Measurements from ENCODE around the gene DAGLB.
"Not testable (repeated sequence)": the region's sequence is repeated elsewhere in the genome, so short reads cannot be mapped to it uniquely, and the experiment has no call there.

The DAGLB gene

GRCh38 chr7:6392712-6393666 lies 54.8 kb downstream of the DAGLB start:
- TF ChIP-seq GATA1 (IDR thresholded peaks at IDR 0.05; ENCODE audit: low read depth, low read length) (no peak), POLR2A (IDR thresholded peaks at IDR 0.05; ENCODE audit: low read length) (no peak)
- DNase-seq = peak; percentile 97 to 99

DNA sequence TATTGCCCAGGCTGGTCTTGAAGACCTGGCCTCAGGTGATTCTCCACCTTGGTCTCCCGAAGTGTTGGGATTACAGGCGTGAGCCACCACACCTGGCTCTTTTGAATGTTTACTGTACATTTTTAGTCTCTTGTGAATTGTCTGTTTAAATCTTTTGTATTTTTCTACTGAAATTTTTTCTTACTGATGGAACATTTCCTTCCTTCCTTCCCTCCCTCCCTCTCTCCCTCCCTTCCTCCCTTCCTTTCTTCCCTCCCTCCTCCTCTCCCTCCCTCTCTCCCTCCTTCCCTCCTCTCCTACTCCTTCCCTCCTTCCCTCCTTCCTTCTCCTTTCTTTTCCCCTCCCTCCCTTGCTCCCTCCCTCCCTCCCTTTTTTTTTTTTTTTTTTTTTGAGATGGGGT lies 58.0 kb downstream of the DAGLB start:
- TF ChIP-seq GATA1 (IDR thresholded peaks at IDR 0.05; ENCODE audit: low read depth, low read length) = no peak
- DNase-seq = no peak

DNA sequence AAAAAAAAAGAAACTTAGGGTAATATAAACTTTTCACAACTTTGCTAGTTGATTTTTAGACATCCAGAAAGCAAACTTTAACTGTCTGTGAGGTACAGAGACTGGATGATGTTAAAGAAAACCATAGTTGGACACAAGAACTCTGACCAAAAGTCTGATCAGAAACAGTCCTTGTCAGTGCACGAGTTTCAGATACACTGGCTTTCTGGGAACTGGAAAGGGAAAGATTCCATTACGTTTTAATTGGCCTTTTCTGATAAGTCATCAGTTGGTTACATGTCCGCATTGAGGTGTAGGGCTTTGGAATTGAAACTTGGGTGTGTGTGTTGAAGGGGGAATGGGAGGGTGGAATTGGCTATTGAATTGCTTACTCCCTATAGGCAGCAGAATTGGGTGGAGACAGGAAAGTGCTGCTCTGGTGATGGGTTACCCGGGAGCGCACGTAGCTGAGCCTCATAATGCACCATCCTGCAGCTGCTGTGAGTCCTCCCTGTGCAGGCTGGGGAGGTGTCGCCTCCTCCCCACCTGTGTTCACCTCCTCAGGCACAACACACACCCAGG lies 59.9 kb downstream of the DAGLB start:
- DNase-seq = no peak
- no peak for TF ChIP-seq GATA1 (IDR thresholded peaks at IDR 0.05; ENCODE audit: low read depth, low read length)
- no peak for TF ChIP-seq POLR2A (IDR thresholded peaks at IDR 0.05; ENCODE audit: low read length)

DNA sequence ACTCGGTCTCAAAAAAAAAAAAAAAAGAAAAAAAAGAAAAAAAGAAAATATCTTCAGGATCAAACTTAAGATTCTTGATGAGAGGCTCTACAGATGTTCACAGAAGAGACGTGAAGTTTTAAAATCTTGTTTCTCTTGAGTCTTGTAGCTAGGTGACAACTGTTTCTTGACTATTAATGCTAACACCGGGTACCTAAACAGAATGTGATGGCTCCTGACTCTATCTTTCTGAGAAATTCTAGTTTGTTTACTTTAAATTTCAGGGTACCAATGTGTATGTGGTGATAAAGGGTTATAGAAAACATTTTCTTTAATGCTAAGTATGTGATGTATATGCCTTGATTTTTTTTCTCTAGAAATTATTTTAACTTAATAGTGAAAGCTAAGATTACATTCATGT lies 61.0 kb downstream of the DAGLB start:
- no peak for DNase-seq
- TF ChIP-seq GATA1 (IDR thresholded peaks at IDR 0.05; ENCODE audit: low read depth, low read length) = no peak
- TF ChIP-seq POLR2A (IDR thresholded peaks at IDR 0.05; ENCODE audit: low read length) = no peak

DNA sequence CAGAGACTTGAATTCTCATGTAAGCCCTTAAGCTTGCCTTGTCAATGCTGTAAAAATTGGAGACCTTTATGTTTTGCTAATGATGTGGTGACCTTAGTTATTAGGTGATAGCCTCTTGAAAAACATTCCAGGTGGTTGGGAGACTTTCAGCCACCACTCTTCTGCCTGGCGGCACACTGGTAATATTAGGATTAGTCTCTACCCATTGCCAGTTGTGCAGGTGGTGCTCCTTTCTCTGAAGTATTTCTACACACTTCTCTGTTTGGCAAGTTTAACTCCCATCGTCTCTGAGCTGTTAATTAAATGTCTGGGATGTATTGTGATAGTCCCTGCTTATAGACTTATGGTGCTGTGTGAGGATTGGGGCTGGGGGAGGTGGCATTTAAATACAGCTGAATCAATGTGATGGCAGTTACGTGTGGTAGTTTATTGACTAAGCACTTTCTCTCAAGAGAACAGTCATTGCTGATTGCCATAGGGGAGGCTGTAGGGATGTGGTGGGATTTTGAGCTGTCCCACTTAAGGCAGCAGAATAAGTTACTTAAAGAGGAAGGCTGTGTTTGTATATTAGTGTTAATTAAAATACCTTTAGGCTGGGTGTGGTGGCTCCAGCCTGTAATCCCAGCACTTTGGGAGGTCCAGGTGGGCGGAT lies 61.7 kb downstream of the DAGLB start:
- TF ChIP-seq GATA1 (IDR thresholded peaks at IDR 0.05; ENCODE audit: low read depth, low read length) (no peak), POLR2A (IDR thresholded peaks at IDR 0.05; ENCODE audit: low read length) (no peak)
- DNase-seq = no peak

GRCh38 chr7:6385110-6385781 lies 62.5 kb downstream of the DAGLB start:
- TF ChIP-seq GATA1 (IDR thresholded peaks at IDR 0.05; ENCODE audit: low read depth, low read length) (no peak), POLR2A (IDR thresholded peaks at IDR 0.05; ENCODE audit: low read length) (no peak)
- DNase-seq = no peak

DNA sequence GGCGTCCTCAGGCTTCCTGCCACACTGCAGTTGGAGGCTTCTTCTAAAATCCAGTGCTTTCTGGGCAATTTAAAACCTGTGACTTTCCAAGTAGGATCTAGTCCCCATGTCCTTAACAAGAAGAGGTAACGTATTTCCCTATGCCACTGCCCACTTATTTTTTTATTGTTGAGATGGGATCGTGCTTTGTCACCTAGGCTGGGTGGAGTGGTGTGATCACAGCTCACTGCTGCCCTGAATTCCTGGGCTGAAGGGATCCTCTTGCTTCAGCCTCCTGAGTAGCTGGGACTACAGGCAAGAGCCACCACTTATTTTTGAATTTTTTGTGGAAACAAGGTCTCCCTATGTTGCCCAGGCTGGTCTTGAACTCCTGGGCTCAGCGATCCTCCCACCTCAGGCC lies 63.4 kb downstream of the DAGLB start:
- TF ChIP-seq GATA1 (IDR thresholded peaks at IDR 0.05; ENCODE audit: low read depth, low read length) = no peak
- no peak for TF ChIP-seq POLR2A (IDR thresholded peaks at IDR 0.05; ENCODE audit: low read length)
- DNase-seq = peak in 1 of 2 experiments; percentile 49

GRCh38 chr7:6382817-6383216 lies 64.9 kb downstream of the DAGLB start:
- no peak for TF ChIP-seq GATA1 (IDR thresholded peaks at IDR 0.05; ENCODE audit: low read depth, low read length)
- no peak for TF ChIP-seq POLR2A (IDR thresholded peaks at IDR 0.05; ENCODE audit: low read length)
- DNase-seq = peak; percentile 15 to 59

DNA sequence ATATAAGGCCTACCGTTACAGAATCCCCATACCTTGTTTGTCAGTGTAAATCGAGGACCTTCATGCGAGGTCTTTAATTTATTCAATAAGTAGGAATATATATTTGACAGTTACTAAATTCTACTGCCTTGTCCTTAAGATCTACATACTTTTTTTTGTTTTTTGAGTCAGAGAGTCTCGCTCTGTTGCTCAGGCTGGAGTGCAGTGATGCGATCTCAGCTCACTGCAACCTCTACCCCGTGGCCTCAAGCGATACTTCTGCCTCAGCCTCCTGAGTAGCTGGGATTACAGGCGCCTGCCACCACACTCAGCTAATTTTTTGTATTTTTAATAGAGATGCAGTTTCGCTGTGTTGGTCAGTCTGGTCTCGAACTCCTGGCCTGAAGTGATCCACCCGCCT lies 65.9 kb downstream of the DAGLB start:
- not testable (repeated sequence) for DNase-seq

- DNase-seq = no peak
- no peak for TF ChIP-seq GATA1 (IDR thresholded peaks at IDR 0.05; ENCODE audit: low read depth, low read length)
- TF ChIP-seq POLR2A (IDR thresholded peaks at IDR 0.05; ENCODE audit: low read length) = no peak
These were observed 67.3 kb downstream of the DAGLB start for GRCh38 chr7:6380310-6381095.

- DNase-seq = no peak
- TF ChIP-seq GATA1 (IDR thresholded peaks at IDR 0.05; ENCODE audit: low read depth, low read length) (no peak), POLR2A (IDR thresholded peaks at IDR 0.05; ENCODE audit: low read length) (no peak)
These were observed 67.9 kb downstream of the DAGLB start for GRCh38 chr7:6379886-6380285.

GRCh38 chr7:6378556-6378955 lies 69.2 kb downstream of the DAGLB start:
- DNase-seq = not testable (repeated sequence)

GRCh38 chr7:6376820-6377219 lies 70.9 kb downstream of the DAGLB start:
- TF ChIP-seq GATA1 (IDR thresholded peaks at IDR 0.05; ENCODE audit: low read depth, low read length) (no peak), POLR2A (IDR thresholded peaks at IDR 0.05; ENCODE audit: low read length) (no peak)
- DNase-seq = no peak

All from erythroblast (primary cell).